Caco-2 (cell line): ENCODE data around the gene SNAPC3. TPM values are rescaled to one million over a fixed set of nuclear protein-coding genes. Genes with fewer than 3 reads are reported as not detected.

Source experiments
- Bru-seq: library from RNA; stranded (reverse); fragments of 400-500 nt; gene quantifications from one replicate; lab custom pipeline; 2021; lab: Mats Ljungman, UMichigan
- BruChase-seq, 2 experiments: library from RNA; stranded (reverse); fragments of 400-500 nt; gene quantifications; one replicate each; lab custom pipeline; 2021; lab: Mats Ljungman, UMichigan
- BruUV-seq: library from RNA; stranded (reverse); fragments of 400-500 nt; replicated peaks from 2 replicates; lab custom pipeline; 2021; lab: Mats Ljungman, UMichigan
- CTCF ChIA-PET: fragments of 300-600 bp; sonication (Branson Sonifier 250); formaldehyde crosslinking; loops from one replicate; lab custom pipeline; 2022; ENCODE audit warnings: antibody characterized with exemption; lab: Charles Lee
- POLR2A ChIA-PET: fragments of 300-600 bp; sonication (Branson Sonifier 250); formaldehyde crosslinking; loops from one replicate; lab custom pipeline; 2022; ENCODE audit warnings: antibody characterized with exemption; lab: Charles Lee
- DNase-seq, 2 experiments: peaks; one replicate each; pipeline versions ENCODE4 v3.0.0 to v3.0.0-alpha.2; 2020 to 2022
- H3K27me3 ChIP-seq: replicated peaks from 2 replicates; pipeline ENCODE4 v1.6.0; 2011; ENCODE audit warnings: low read length; ENCODE audit not compliant: control insufficient read depth, insufficient read depth
- H3K36me3 ChIP-seq: 2 replicates; pipeline ENCODE4 v1.5.1; 2011; ENCODE audit warnings: low read length; ENCODE audit not compliant: control insufficient read depth, insufficient read depth
- H3K4me1 ChIP-seq: fragments of 250-450 bp; sonication (Bioruptor Pico); 2 replicates; pipeline ENCODE4 v1.5.1; 2020; ENCODE audit warnings: mild to moderate bottlenecking
- H3K4me3 ChIP-seq: 2 replicates; pipeline ENCODE4 v1.5.1; 2011; ENCODE audit warnings: low read depth, mild to moderate bottlenecking, control low read depth, low read length
- H3K9me3 ChIP-seq: fragments of 250-450 bp; sonication (Bioruptor Pico); 2 replicates; pipeline ENCODE4 v1.5.1; 2020; ENCODE audit warnings: mild to moderate bottlenecking, moderate library complexity
- H3K27ac Mint-ChIP-seq: one replicate; pipeline ENCODE4 v1.8.0; 2022; ENCODE audit warnings: mixed read lengths; ENCODE audit not compliant: unreplicated experiment
- H3K27me3 Mint-ChIP-seq: one replicate; pipeline ENCODE4 v1.8.0; 2022; ENCODE audit warnings: mixed read lengths; ENCODE audit not compliant: insufficient read depth, unreplicated experiment
- H3K36me3 Mint-ChIP-seq: one replicate; pipeline ENCODE4 v1.8.0; 2022; ENCODE audit warnings: mild to moderate bottlenecking, mixed read lengths; ENCODE audit not compliant: insufficient read depth, unreplicated experiment
- H3K4me1 Mint-ChIP-seq: one replicate; pipeline ENCODE4 v1.8.0; 2022; ENCODE audit warnings: low read depth, mixed read lengths; ENCODE audit not compliant: unreplicated experiment
- H3K4me3 Mint-ChIP-seq: one replicate; pipeline ENCODE4 v1.8.0; 2022; ENCODE audit warnings: mild to moderate bottlenecking, moderate library complexity, mixed read lengths; ENCODE audit not compliant: unreplicated experiment
- H3K9me3 Mint-ChIP-seq: one replicate; pipeline ENCODE4 v1.8.0; 2022; ENCODE audit warnings: mixed read lengths; ENCODE audit not compliant: unreplicated experiment
- intact Hi-C: fragments of 100-400 bp; cut with micrococcal nuclease; formaldehyde crosslinking; loops from one replicate; pipeline ENCODE4 v1.10.0; 2022; ENCODE audit not compliant: unreplicated experiment
- long read RNA-seq: library from polyadenylated mRNA; stranded (forward); transcript quantifications from one replicate; pipeline ENCODE4 v2.0.0, GENCODE V29; 2022
- total RNA-seq: library from RNA; stranded (reverse); gene quantifications from 2 replicates; pipeline ENCODE4 v1.2.3, GENCODE V29; 2022
- TF ChIP-seq, protein P1 (sequence below), 2 experiments: fragments of 200-600 bp in 1 of 2; IDR thresholded peaks; 1 replicate in 1 of 2; 2 replicates in 1 of 2; pipeline versions ENCODE4 v1.5.1 to v1.8.0; 2011 to 2022; ENCODE audit warnings: antibody characterized with exemption in 1 of 2, control low read depth in 1 of 2, inconsistent platforms in 1 of 2, low read depth in 1 of 2, low read length in 1 of 2, mild to moderate bottlenecking in 1 of 2, moderate library complexity in 1 of 2; ENCODE audit not compliant: insufficient read depth in 1 of 2, severe bottlenecking in 1 of 2, unreplicated experiment in 1 of 2

The SNAPC3 gene
- total RNA-seq (18.3 and 21.1 TPM in 2 replicates), Bru-seq, nascent RNA (percentile 78 among the genes with signal in this experiment), BruChase-seq, experiment 1, labeled RNA remaining after a 2-hour chase (percentile 78 among the genes with signal in this experiment), BruChase-seq, experiment 2, labeled RNA remaining after a 6-hour chase (percentile 77 among the genes with signal in this experiment)
- long read RNA-seq, full-length matches to known transcripts = 39 of 45 reads
- long read RNA-seq, partial matches to known transcripts = 1 of 45 reads
- long read RNA-seq, other reads (novel, unspliced or antisense) = 5 of 45 reads

DNA sequence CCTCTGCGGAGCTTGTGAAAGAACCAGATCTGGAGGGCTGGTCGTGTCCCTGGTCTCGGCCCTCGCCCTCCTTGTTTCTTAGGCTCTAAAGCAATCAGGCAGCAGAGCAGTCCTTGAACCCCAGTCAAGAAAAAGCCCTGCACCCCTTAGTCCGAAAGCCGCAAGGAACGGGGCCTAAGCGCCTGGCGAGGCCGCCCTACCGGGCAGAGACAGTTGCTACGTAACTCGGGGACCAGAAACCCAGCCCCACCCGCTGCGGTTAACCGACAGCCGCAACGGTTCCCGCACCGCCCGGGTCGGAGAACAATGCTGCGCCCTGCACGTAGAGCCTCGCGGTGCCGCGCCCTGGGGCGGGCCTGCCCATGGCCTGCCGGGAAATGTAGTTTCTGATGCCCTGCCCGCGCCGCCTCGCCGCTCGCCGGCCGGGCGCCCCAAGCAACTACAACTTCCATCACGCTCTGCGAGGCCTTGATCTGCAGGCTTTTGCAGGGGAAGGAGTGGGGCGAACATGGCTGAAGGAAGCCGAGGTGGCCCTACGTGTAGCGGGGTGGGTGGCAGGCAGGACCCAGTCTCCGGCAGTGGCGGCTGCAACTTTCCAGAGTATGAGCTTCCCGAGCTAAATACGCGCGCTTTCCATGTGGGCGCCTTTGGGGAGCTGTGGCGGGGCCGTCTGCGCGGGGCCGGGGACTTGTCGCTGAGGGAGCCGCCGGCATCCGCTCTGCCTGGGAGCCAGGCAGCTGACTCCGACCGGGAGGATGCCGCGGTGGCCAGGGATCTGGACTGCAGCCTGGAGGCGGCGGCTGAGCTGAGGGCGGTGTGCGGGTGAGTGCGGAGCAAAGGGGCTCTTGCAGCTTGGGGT lies at the start of gene SNAPC3:
Gene SNAPC3 (plus strand): TSS at position 505 of the 859 bp plus-strand sequence. CDS start 4 bp downstream, at position 509.
- CTCF ChIA-PET = no interaction called here
- Mint-ChIP-seq H3K4me1 (no peaks in the 10 kb centered on the region), H3K4me3 (peak within 1 kb of the TSS; percentile 87), H3K27ac (peak within 1 kb of the TSS; percentile 91), H3K9me3 (no peaks in the 10 kb centered on the region), H3K36me3 (peaks cover 13% of the 10 kb centered on the region), H3K27me3 (no peaks in the 10 kb centered on the region)
- BruUV-seq = no TSS peak
- Histone ChIP-seq H3K4me1 (peaks cover 11% of the 10 kb centered on the region), H3K27me3 (no peaks in the 10 kb centered on the region), H3K4me3 (peak within 1 kb of the TSS; percentile 95), H3K9me3 (no peaks in the 10 kb centered on the region), H3K36me3 (no peaks in the 10 kb centered on the region)
- peak; percentile 87 to 90 for DNase-seq
- TF ChIP-seq, protein P1, sequence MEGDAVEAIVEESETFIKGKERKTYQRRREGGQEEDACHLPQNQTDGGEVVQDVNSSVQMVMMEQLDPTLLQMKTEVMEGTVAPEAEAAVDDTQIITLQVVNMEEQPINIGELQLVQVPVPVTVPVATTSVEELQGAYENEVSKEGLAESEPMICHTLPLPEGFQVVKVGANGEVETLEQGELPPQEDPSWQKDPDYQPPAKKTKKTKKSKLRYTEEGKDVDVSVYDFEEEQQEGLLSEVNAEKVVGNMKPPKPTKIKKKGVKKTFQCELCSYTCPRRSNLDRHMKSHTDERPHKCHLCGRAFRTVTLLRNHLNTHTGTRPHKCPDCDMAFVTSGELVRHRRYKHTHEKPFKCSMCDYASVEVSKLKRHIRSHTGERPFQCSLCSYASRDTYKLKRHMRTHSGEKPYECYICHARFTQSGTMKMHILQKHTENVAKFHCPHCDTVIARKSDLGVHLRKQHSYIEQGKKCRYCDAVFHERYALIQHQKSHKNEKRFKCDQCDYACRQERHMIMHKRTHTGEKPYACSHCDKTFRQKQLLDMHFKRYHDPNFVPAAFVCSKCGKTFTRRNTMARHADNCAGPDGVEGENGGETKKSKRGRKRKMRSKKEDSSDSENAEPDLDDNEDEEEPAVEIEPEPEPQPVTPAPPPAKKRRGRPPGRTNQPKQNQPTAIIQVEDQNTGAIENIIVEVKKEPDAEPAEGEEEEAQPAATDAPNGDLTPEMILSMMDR (IDR thresholded peaks at IDR 0.05; ENCODE audit: insufficient read depth in 1 of 2, low read depth in 1 of 2, low read length in 1 of 2, severe bottlenecking in 1 of 2, unreplicated experiment in 1 of 2) = no peak
- POLR2A ChIA-PET = no interaction called here
- intact Hi-C loops = loop anchor here (2.0 kb wide), 1 partner anchor 130 kb away; the partner anchor contains the start of gene CCDC171

DNA sequence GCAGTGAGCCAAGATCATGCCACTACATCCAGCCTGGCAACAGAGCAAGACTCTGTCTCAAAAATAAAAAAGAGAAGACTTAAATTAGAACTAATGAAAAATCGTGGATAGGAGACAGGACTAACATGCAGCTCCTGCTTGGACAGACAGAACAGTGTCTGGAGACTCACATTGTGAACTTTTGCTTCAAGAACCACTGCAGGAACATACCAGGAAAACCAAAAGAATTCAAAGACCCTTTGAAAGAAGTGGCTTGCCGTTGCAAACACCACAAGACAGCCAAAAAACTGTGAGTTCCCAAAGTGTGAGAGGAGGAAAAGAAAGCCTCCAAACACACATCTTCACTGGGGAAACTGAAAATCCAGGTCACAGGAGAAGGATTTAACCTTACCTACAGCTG lies 48.8 kb upstream of the SNAPC3 start:
- Mint-ChIP-seq H3K27ac (no peak overlapping the region), H3K27me3 (no peaks in the 10 kb centered on the region), H3K4me3 (no peak overlapping the region), H3K4me1 (peaks cover 13% of the 10 kb centered on the region), H3K9me3 (peaks cover 10% of the 10 kb centered on the region), H3K36me3 (no peaks in the 10 kb centered on the region)
- CTCF ChIA-PET = no interaction called here
- DNase-seq = no peak
- peaks cover 5% of the 10 kb centered on the region; the same call in 1 of the 2 replicates for H3K4me1 ChIP-seq
- BruUV-seq = no TSS peak
- intact Hi-C loops = no loop called here
- POLR2A ChIA-PET = no interaction called here
- no peak overlapping the region for H3K4me3 ChIP-seq
- no peaks in the 10 kb centered on the region for H3K27me3 ChIP-seq
- TF ChIP-seq, protein P1 (IDR thresholded peaks at IDR 0.05; ENCODE audit: insufficient read depth in 1 of 2, low read depth in 1 of 2, low read length in 1 of 2, severe bottlenecking in 1 of 2, unreplicated experiment in 1 of 2) = no peak
- H3K9me3 ChIP-seq = no peaks in the 10 kb centered on the region
- H3K36me3 ChIP-seq = no peaks in the 10 kb centered on the region

DNA sequence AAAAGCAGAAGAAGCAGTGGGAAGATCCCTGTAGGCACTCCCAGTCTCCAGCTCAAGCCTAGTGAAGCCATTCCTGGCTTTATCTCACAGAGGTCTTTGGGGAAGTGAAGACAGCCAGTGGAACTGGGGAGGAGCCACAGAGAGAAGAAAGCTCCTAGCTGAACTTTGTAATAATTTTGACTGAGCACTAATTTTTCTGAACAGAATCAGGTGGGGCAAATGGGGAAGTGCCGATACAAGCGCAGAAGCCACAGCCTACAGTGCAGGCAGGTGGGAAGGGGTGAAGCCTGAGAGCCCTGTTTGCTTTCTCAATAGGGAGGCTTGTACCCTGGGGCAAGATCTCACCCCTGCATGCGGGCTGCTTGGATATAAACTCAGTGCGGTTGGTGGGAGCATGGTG lies 48.4 kb upstream of the SNAPC3 start:
- BruUV-seq = no TSS peak
- intact Hi-C loops = no loop called here
- Histone ChIP-seq H3K36me3 (no peaks in the 10 kb centered on the region), H3K9me3 (no peaks in the 10 kb centered on the region), H3K27me3 (no peaks in the 10 kb centered on the region), H3K4me3 (no peak overlapping the region), H3K4me1 (peaks cover 5% of the 10 kb centered on the region; the same call in 1 of the 2 replicates)
- H3K27me3 Mint-ChIP-seq = no peaks in the 10 kb centered on the region
- H3K36me3 Mint-ChIP-seq = no peaks in the 10 kb centered on the region
- DNase-seq = no peak
- no peak overlapping the region for H3K4me3 Mint-ChIP-seq
- TF ChIP-seq, protein P1 (IDR thresholded peaks at IDR 0.05; ENCODE audit: insufficient read depth in 1 of 2, low read depth in 1 of 2, low read length in 1 of 2, severe bottlenecking in 1 of 2, unreplicated experiment in 1 of 2) = no peak
- no peak overlapping the region for H3K27ac Mint-ChIP-seq
- POLR2A ChIA-PET = no interaction called here
- H3K9me3 Mint-ChIP-seq = peaks cover 15% of the 10 kb centered on the region
- CTCF ChIA-PET = no interaction called here
- peaks cover 13% of the 10 kb centered on the region for H3K4me1 Mint-ChIP-seq
